ENCODE measurements around the gene SHH.
A peak's percentile ranks its signal among the peaks of the same experiment; 100 is the strongest.

The SHH gene

GRCh38 chr7:155811895-155812761 lies at the start of gene SHH:
TSS of gene SHH (minus strand) at chr7:155812463. CDS start at chr7:155812122, 341 bp downstream.
- DNase-seq: peak; percentile 13

GRCh38 chr7:155861480-155861868 lies 49.2 kb upstream of the SHH start:
- DNase-seq: no peak

GRCh38 chr7:155860840-155861479 lies 48.7 kb upstream of the SHH start:
- peak; percentile 39 for DNase-seq

GRCh38 chr7:155860461-155860839 lies 48.2 kb upstream of the SHH start:
- DNase-seq: no peak

GRCh38 chr7:155858521-155859061 lies 46.3 kb upstream of the SHH start:
- no peak for DNase-seq

GRCh38 chr7:155857141-155857540 lies 44.9 kb upstream of the SHH start:
- no peak for DNase-seq

GRCh38 chr7:155856656-155857055 lies 44.4 kb upstream of the SHH start:
- DNase-seq: no peak

- DNase-seq: no peak
Observed at GRCh38 chr7:155852426-155853301, 40.4 kb upstream of the SHH start.

- no peak for DNase-seq
Observed at GRCh38 chr7:155851892-155852291, 39.6 kb upstream of the SHH start.

- DNase-seq: no peak
Observed at GRCh38 chr7:155850766-155851678, 38.8 kb upstream of the SHH start.

GRCh38 chr7:155850001-155850436 lies 37.8 kb upstream of the SHH start:
- no peak for DNase-seq

GRCh38 chr7:155848691-155849669 lies 36.7 kb upstream of the SHH start:
- no peak for DNase-seq

- DNase-seq: no peak
Observed at GRCh38 chr7:155847821-155848435, 35.7 kb upstream of the SHH start.

- no peak for DNase-seq
Observed at GRCh38 chr7:155846936-155847335, 34.7 kb upstream of the SHH start.

- no peak for DNase-seq
Observed at GRCh38 chr7:155846156-155846555, 33.9 kb upstream of the SHH start.

GRCh38 chr7:155845226-155845625 lies 33.0 kb upstream of the SHH start:
- DNase-seq: no peak

GRCh38 chr7:155844526-155844925 lies 32.3 kb upstream of the SHH start:
- DNase-seq: no peak

GRCh38 chr7:155844019-155844453 lies 31.8 kb upstream of the SHH start:
- no peak for DNase-seq

- DNase-seq: no peak
Observed at GRCh38 chr7:155843426-155844018, 31.3 kb upstream of the SHH start.

Measured in NCI-H1694 treated with DMSO at 0.1 percent for 48 hours (cell line).